Activated T-helper 1 cell treated with Interleukin-2 at 50 U/mL for 16 hours (primary cell): ENCODE data around the gene NUDT14.

ENCODE experiments used
- DNase-seq: peaks from one replicate; pipeline ENCODE4 v3.0.0-alpha.2; 2020; ENCODE audit warnings: low read depth

The NUDT14 gene

DNA sequence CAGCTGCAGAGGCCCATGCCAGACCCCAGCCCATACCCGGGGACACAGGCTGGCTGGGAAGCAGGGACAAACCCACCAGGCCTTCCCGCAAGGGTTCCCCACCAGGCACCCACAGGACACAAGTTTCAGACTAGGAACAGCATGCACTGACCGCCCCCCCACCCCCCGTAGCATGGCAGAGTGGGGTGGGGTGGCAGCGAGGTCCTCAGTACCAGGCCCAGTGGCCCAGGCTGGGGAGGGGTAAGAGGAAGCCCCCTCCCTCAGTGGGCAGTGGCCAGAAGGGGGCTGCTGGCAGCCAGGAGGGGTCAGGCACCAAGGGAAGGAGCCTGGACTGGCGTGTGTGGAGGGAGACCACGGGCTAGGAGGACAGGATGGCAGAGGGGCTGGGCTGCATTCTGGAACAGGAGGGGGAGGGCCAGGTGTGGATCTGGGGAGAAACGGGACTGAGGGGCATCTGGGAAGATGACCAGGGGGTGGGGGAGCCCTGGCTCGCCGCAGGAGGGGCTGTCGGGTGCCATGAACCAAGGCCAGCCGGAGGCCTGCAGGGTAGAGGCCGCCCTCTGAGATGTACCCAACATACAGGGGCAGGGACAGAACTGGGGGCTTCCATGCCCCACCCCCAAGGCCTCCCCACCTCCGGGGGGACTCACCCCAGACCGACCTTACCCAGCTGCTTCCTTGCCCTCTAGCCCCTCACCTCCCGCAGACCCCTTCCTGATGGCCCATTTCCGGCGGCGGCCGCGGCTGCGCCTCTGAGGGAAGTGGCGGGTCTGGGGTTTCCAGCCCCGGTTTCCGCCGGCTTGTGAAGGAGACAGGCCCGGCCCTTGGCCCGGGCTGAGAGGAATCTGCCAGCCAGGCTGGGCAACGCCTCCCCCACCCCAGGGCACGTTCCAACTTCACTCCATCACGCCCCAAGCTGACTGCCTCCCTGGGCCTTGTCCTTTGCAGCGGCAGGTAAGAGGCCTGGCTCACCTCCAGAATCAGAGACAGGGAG lies 6.9 kb downstream of the NUDT14 start:
- DNase-seq = peak; percentile 30

DNA sequence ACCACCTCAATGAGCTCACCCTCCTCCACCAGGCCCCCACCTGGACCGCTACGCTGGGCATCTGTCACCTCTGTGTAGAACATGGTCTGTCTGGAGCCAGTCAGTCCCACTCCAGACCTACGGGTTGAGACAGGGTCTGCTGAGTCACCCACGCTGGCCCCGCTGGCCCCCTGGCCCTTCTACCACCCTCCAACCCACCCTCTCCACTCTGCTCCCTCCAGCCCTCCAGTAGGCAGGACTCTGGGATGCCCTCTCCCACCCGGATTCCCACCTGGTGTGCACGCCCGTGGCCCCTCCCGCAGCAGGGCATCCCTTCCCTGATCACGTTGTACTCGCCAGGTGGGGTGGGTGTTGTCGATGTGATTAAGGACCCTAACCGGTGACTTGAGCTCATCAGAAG lies 8.0 kb downstream of the NUDT14 start:
- no peak for DNase-seq

DNA sequence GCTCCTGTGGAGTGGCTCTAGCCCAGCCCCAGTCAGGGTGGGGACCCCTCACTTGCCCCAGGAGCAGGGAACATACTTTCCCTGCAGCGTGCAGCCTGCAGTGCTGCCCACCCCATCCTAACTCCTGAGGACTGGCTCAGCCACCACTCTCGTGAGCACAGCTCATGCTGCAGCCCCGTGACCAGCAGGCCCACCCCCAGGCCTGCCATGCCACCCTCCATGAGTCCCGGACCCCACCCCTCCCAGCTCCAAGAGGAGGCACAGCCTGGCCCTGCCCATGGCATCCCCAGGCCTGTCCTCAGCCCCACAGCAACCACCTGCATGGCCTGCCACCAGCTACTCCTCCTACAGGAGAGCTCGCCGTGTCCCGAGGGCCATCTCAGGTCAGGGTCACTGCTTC lies 8.6 kb downstream of the NUDT14 start:
- no peak for DNase-seq

DNA sequence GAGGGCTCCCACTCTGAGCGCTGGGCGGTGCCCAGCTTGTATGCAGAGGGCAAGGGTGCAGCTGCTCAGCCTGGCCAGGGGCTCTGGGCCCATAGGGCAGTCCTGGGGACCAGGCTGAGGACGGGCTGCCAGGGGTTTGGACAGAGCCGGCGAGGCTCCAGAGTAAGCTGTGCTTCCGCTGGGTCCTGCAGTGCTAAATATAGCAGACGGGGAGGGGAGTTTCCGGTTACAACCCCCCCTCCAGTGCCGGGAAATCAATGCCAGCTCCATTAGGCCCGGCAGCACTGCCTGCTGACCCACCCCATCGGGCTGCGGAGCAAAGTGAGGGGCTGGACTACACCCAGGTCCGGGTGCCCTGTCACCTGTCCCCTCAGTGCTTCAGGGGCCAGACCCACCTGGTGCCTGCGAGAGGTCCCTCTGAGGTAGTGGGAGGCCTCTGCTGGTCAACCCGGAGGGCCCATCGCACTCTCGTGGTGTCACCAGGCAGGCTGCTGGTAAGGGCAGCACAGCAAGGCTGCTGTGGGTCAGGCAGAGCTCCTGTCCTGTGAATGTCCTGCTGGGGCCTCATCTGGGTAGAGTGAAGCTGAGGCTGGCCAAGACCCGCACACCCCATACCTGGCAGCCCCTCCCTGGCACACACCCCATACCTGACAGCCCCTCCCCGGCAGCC lies 10.0 kb downstream of the NUDT14 start:
- no peak for DNase-seq

DNA sequence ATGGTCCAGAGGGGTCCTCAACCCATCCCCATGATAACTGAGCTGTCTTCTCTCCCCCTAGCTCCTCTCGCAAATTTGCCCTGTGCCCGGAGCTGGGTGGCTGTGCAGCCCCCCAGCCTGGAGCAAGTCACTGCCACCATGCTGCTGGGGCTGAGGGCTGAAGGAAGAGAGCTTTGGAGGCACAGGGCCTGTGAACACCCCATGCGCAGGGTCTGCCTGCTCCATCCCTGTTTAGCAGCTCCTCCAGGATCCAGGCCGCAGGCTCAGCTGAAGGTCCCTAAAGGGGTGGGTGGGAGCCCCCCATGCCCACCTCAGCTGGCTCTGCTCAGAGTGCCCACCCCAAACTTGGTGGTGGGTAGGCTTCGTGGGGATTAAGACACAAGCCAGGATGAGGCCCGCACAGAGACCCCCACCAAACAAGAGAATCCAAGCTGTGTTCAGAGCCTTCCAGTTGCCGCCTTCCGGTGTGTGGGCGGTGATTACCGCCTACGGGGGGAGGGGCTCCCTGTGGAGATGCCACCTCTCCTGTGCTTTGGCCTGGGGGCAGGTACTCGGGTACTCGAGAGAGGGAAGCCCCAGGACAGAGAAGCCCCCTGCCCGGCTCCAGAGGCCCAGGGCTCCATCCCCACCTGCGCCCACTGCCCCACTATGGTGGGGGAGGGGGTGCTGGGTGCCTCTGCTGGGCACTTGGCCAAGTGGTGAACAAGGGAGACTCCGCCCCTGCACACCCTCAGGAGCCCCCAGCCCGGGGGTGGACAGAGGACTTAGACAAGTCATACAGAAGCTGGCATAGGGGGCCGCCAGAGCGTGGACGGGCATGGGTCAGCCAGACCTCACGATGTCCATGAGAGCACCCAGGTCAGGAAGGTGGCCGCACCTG lies 11.1 kb downstream of the NUDT14 start:
- DNase-seq = no peak

DNA sequence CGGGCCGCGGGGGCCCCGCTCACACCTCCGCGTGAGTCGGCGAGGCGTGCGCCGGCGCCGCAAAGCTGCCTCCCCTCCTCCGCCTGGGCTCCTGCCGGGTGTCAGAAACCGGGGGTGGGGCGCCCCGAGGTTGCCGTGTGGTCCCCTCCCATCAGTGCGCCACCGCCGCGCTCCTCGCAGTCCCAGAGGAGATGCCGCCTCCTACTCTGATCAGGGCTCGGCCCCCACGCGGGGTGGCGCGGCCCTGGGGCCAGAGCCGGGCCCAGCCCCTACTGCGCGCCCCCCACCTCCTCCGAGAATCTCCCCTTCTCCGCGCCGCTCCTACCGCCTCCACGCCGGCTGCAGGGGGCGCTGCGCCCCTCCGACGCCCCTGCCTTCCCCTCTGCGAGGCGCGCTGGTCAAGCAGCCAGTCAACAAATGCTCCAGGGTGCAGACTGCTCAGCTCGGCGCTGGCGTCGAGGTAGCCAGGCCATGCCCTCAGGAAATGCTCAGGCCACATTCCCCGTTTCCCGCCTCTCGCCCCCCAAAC lies 12.1 kb downstream of the NUDT14 start:
- DNase-seq = no peak

DNA sequence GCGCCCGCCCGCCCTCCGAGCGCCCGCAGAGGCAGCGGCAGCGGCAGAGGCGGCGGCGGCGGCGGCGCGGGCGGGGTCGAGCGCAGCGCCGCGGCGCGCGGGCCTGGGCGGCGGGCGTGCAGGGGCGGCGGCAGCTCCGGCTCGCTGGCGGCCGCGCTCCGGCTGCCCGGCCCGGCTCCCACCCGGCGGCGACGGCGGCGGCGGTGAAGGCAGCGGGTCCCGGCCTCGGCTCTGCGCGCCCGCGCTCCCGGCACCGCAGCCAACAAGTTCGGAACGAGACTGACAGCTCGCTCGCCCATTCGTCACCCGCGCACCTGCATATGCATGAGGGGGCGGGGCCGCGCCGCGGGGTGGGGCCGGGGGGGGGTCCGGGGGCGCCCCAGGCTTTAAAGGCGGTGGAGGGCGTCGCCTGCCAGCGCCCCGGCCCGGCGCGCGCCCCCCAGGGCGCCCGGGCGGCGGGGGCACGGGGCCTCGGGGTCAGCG lies 12.6 kb downstream of the NUDT14 start, which contains the start of gene JAG2:
Gene JAG2, minus strand, starts transcription at position 281 of the 483 bp plus-strand sequence. CDS start 356 bp downstream, outside the sequence.
- peak; percentile 22 for DNase-seq

DNA sequence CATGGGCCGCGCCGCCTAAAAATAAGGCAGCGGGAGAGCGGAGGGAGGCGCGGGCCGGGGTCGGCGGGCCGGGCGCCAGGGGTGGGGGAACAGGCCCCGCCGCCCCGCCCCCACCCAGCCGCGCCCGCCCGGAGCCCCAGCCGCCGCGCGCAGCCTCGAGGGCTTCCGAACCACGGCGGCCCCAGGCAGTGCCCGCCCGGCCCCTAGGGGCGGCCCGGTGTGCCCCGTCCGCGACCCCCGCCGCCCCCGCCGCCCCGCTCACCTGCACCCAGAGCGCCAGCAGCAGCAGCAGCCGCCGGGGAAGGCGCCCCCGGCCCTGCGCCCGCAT lies 13.1 kb downstream of the NUDT14 start:
- no peak for DNase-seq

DNA sequence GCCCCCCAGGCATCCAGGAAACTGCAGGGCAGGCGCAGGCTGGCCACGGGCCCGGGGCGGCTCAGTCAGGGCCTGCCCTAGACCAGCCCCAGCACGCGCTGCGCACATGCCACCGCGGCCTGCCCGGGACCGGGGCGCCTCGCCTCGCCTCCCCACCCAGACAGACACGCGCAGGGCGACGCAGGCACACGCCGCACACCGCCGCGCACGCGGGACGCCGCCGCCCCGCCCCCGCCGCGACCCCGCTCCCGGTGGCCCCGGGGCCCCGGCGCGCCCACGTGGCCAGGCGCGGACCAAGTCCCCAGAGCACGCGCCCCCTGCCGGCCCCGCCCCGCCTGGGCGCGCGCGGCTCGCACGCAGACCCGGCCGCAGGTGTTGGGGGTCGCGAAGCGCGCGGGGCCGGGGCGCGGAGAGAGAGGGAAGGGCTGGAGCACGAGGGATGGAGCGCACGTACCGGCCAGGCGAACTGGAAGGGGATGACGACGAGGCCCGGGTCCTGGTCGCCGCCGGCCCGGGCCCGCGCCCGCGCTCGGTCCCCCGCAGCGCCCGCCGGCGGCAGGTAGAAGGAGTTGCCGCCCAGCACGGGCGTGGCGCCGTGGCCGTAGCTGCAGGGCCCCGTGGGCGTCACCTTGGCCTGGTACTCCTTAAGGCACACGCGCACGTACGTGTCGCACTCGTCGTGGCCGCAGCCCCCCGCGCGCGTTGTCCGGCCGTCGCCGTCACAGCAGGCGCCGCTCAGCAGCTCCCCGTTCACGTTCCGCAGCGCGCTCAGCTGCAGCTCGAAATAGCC lies 13.6 kb downstream of the NUDT14 start:
- no peak for DNase-seq

DNA sequence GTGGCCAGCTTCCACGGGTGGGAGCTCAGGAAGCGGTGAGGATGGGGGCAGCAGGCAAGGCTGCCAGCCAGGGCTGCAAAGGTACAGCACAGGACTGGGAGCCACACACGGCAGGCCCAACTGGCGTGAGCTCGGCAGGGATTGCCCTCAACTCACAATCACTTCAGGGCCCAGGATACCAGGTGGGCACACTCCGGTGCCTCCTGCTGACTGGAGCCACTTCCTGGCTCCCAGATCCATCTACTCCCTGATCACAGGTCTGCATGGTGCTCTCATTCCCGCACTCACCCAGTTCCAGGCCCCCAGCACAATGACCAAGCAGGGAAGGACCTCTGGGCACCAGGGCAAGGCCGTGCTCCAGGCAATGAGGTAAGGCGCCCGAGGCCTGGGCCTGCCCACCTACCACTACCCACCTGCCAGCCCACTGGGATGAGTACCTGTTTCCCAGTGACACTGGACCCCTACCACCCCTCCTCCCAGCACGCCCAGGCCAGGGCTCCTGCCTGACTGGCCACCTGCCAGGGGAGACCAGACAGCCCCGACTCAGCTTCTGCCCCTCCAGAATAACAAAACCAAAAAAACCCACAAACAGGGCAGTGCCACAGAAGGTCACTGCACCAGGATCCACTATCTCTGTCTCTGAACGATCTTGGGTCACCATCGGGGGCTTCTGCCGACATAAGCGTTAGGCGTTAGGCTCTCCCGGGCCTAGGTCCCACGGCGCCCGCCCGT lies 14.4 kb downstream of the NUDT14 start:
- DNase-seq = no peak

DNA sequence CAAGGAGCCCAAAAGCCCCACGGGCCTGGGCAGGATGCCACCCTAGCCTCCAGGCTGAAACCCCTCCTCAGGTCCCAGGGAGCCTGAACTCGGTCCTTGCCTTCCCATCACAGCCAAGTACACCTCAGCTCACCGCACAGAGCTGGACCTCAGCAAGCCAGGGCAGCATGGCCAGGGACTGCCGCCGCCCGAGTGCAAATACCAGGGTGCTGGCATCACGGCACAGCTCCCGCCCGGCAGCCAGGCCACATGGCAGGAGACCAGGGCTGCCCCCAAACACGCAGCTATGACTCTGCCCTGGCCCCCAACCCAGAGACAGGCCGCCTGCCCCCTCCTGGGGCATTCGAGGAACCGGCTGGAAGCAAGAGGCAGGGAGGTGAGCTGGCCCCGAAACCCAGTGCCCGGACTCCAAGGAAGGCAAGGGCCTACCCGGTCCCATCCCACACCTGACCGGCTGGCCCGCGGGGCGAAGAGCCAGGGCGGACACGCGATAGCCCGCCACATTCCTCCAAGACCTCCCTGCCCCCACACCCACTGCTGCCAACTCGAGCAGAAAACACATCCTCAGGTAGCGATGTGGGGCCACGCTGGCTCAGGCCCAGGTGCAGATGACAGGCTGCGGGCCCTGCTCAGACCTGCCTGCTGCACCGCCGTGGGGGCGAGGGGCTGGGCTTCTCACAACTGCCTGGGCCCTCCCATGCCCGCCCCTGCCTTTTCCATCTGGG lies 15.2 kb downstream of the NUDT14 start:
- DNase-seq = no peak

DNA sequence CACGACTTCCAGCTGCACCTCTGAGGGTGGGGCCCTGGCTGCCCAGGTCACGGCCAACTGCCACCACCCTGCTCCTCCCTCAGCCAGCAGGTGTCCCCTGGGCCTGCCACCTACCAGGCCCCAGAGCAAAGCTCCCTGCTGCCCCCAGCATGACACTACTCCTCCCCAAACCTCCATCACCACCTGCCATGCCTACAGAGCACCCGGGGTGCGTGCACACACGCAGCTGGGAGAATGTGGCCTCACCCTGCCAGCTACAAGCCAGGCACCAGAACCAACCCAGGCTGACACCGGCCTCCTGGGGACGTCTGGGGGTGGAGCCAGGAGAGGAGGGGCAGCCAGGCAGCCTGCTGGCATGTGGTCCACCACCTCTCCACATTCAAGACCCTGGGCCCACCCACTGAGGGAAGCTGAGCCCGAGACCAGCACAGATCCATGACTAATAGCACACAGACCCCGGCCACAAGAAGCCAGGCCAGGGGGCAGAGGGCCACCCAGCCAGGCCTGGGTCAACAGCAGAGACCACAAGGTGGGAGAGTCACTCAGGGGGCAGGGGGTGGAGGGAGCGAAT lies 15.9 kb downstream of the NUDT14 start:
- DNase-seq = no peak

DNA sequence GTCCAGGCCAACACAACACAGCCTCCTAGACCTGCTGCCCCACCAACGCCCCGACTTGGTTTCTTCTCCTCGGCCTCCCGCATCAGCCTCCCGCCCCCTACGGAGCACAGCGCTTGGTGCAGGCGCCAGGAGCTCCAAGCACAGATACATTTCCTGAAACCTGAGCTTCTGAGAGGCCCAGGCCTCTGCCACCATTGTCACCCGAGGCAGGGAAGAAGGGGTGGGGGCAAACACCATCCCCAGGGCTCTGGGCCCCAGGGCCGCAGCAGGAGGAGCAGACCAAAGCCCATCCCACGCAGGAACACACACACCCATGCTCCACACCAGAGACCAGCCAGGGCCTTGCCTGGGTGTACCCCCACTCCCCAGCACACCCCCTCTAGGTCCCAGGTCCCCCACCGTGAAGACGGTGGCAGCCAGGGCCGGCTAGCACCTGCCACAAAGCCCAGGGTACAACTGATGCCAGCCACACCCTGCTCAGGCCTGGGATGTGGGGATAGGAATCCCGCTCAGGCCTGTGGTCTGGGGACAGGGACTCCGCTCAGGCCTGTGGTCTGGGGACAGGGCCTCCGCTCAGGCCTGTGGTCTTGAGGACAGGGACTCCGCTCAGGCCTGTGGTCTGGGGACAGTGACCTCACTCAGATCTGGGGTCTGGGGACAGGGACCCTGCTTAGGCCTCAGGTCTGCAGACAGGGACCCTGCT lies 17.9 kb downstream of the NUDT14 start:
- no peak for DNase-seq

DNA sequence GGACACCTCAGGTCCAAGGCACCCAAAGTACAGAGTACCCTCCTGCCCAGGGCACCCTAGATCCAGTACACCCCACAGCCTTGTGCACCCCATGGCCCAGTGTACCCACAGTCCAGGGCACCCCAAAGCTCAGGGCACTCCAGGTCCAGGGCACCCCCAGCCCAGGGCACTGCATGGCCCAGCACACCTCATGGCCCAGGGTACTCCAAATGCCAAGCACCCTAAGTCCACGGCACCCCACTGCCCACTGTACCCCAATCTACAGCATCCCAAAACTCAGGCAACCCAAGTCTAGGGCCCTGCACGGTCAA lies 18.5 kb downstream of the NUDT14 start:
- no peak for DNase-seq

DNA sequence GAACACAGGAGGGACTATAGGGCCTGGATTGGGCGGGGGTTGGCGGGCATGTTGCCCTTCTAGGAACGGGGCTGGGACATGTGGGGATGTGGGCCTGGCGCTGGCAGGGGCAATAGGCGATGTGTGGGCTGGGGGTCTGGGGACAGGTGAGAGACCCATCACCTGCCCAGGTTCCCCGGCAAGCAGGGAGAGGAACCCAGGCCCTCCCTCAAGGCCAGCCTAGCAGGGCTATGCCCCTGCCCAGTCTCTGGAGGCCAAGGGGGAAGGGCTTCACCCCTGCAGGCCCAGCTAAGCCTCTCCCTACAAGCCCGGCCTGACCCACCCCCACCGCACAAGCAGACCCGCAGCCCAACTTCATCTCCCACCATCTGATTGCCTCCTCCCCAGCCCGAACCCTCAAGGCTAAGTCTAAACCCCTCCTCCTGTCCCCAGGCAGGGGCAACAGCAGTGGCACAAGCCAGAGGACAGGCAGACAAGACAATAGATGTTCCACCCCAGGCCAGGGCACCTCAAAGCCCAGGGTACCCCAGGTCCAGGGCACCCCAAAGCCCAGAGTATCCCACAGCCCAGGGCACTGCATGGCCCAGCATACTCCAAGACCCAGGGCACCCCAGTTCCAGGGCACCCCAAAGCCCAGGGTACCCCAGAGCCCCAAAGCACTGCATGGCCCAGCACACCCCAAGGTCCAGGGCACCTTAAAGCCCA lies 19.0 kb downstream of the NUDT14 start:
- DNase-seq = no peak

DNA sequence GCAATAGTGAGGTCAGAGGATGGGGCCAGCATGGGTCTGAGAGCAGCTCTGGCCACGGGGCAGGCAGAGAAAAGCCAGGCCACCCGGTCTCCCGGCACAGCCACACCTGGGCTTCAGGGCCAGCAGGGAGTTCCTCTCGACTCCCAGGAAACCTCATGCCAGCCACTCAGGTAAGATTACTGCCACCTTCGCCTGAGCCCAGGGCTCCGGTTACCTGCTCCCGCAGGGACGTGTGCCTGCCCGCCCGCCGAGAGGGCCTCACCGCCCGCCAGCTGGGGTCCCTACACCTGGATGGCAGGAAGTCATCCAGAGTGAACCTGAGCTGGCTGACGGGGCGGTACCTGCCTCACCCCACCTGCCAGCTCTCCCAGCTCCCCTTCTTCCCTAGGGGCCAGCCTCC lies 19.8 kb downstream of the NUDT14 start:
- no peak for DNase-seq

DNA sequence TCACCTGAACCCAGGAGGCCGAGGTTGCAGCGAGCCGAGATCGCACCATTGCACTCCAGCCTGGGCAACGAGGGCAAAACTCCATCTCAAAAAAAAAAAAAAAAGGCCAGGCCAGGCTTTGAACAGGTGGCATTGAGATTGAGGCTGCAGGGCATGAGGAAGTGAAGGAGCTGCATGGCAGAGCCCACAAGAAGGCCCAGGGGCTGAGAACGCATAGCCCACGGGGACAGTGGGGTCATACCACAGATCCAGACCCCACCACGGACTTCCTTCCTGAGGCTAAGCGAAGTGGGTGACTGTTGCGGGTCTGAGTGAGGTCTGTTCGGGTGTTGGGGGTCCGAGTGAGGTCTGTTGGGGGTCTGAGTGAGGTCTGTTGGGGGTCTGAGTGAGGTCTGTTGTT lies 20.3 kb downstream of the NUDT14 start:
- no peak for DNase-seq

DNA sequence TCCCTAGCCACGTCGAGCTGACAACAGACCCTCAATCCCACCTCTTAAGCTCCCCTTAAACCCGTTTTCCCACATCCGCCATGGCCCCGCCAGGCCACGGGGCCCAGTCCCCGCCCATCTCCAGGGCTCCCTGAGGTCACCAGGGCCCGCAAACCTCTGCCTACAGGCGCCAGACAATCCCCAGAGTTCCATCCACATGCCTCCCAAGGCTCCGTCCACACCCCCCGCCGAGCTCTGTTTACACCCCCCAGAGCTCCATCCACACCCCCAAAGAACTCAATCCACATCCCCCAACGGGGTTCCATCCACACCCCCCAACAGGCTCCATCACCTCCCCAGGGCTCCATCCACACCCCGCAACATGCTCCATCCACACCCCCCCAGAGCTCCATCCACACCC lies 21.8 kb downstream of the NUDT14 start:
- DNase-seq = no peak
